Measurements from ENCODE around the gene PLCB2.

Gene PLCB2

DNA sequence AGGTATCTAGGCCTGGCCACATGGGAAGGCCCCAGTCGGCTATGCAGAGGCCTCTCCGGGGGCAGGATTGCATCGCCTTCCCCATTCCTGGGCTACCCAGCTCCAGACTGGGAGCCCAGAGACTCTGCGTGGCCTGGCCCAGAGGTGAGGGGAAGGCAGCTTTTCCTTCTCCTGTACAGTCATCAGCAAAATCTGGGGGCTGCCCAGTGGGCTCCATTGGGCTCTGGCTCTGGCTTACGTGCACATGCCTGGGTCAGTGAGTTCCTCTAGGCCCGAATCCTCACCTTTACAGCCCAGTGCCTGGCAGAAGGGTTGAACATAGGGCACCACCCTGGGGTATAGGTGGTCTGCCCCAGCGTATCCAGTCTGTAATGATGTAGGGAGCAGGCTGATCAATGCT is 20.9 kb downstream of the PLCB2 start:
- no peak for DNase-seq (ENCODE audit: low spot score)
- Histone ChIP-seq H3K4me1 (ENCODE audit: insufficient read depth, poor library complexity, severe bottlenecking) (no peaks in the 10 kb centered on the region), H3K27ac (ENCODE audit: poor library complexity, severe bottlenecking) (no peak overlapping the region), H3K36me3 (ENCODE audit: low read depth) (no peaks in the 10 kb centered on the region), H3K9me3 (ENCODE audit: severe bottlenecking) (no peaks in the 10 kb centered on the region), H3K27me3 (ENCODE audit: insufficient read depth, poor library complexity, severe bottlenecking) (peaks cover 23% of the 10 kb centered on the region), H3K4me3 (ENCODE audit: severe bottlenecking) (no peak overlapping the region)
- no peak for ATAC-seq (ENCODE audit: low read depth)
- TF ChIP-seq, protein P1, sequence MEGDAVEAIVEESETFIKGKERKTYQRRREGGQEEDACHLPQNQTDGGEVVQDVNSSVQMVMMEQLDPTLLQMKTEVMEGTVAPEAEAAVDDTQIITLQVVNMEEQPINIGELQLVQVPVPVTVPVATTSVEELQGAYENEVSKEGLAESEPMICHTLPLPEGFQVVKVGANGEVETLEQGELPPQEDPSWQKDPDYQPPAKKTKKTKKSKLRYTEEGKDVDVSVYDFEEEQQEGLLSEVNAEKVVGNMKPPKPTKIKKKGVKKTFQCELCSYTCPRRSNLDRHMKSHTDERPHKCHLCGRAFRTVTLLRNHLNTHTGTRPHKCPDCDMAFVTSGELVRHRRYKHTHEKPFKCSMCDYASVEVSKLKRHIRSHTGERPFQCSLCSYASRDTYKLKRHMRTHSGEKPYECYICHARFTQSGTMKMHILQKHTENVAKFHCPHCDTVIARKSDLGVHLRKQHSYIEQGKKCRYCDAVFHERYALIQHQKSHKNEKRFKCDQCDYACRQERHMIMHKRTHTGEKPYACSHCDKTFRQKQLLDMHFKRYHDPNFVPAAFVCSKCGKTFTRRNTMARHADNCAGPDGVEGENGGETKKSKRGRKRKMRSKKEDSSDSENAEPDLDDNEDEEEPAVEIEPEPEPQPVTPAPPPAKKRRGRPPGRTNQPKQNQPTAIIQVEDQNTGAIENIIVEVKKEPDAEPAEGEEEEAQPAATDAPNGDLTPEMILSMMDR (IDR thresholded peaks at IDR 0.05; ENCODE audit: poor library complexity, severe bottlenecking), result no peak

DNA sequence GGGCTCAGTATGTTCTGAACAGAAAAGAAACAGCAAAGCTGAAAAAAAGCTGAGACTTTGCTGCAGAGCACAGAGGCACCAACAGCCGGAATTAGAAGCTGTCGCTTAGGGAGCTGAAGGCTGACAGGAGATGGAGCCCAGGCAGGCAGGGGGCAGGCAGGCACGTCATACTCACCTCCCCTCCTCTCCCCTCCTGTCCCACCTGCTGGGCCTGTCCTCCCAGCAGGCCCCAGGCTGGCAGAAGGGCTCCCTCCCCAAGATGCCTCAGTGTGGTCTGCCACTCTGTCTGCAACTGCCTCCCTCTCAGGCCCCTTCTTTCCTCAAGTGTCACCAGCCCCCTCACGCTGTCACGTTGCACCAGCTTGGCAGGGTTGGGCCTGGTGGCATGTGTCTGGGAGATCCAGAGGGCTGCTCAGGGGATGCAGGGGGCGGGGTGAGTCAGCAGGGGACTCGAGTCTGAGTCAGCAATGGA is 21.6 kb downstream of the PLCB2 start:
- ATAC-seq (ENCODE audit: low read depth), result no peak
- Histone ChIP-seq H3K4me1 (ENCODE audit: insufficient read depth, poor library complexity, severe bottlenecking) (no peaks in the 10 kb centered on the region), H3K27me3 (ENCODE audit: insufficient read depth, poor library complexity, severe bottlenecking) (peaks cover 29% of the 10 kb centered on the region), H3K27ac (ENCODE audit: poor library complexity, severe bottlenecking) (no peak overlapping the region), H3K36me3 (ENCODE audit: low read depth) (no peaks in the 10 kb centered on the region), H3K9me3 (ENCODE audit: severe bottlenecking) (no peaks in the 10 kb centered on the region), H3K4me3 (ENCODE audit: severe bottlenecking) (no peak overlapping the region)
- TF ChIP-seq, protein P1 (IDR thresholded peaks at IDR 0.05; ENCODE audit: poor library complexity, severe bottlenecking), result no peak
- no peak for DNase-seq (ENCODE audit: low spot score)

GRCh38 chr15:40285554-40286011 is 22.2 kb downstream of the PLCB2 start:
- no peak overlapping the region for H3K4me3 ChIP-seq (ENCODE audit: severe bottlenecking)
- H3K4me1 ChIP-seq (ENCODE audit: insufficient read depth, poor library complexity, severe bottlenecking), result no peaks in the 10 kb centered on the region
- H3K27me3 ChIP-seq (ENCODE audit: insufficient read depth, poor library complexity, severe bottlenecking), result peaks cover 34% of the 10 kb centered on the region
- no peaks in the 10 kb centered on the region for H3K9me3 ChIP-seq (ENCODE audit: severe bottlenecking)
- ATAC-seq (ENCODE audit: low read depth) (no peak), DNase-seq (ENCODE audit: low spot score) (no peak)
- TF ChIP-seq, protein P1 (IDR thresholded peaks at IDR 0.05; ENCODE audit: poor library complexity, severe bottlenecking), result no peak
- no peak overlapping the region for H3K27ac ChIP-seq (ENCODE audit: poor library complexity, severe bottlenecking)
- H3K36me3 ChIP-seq (ENCODE audit: low read depth), result no peaks in the 10 kb centered on the region

DNA sequence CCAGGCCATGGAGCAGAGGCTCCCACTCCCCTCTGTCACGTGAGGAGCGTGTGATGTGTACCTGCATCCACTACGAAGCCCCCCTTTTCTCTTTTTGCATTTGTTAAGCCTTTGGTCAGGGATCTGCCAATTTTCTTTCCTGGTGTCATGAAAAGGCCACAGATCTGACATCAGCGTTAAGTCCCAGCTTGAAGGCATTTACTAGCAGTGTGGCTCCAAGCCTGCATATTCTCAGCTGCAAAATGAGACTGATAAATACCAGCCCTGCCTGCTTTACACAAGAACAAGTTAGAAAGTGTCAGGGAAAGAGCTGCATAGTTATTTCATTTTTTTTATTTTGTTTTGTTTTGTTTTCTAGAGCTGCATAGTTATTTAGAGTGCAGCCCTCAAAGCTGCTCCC is 22.6 kb downstream of the PLCB2 start:
- no peaks in the 10 kb centered on the region for H3K36me3 ChIP-seq (ENCODE audit: low read depth)
- ATAC-seq (ENCODE audit: low read depth), result no peak
- H3K9me3 ChIP-seq (ENCODE audit: severe bottlenecking), result no peaks in the 10 kb centered on the region
- no peaks in the 10 kb centered on the region for H3K4me1 ChIP-seq (ENCODE audit: insufficient read depth, poor library complexity, severe bottlenecking)
- no peak overlapping the region for H3K4me3 ChIP-seq (ENCODE audit: severe bottlenecking)
- TF ChIP-seq, protein P1 (IDR thresholded peaks at IDR 0.05; ENCODE audit: poor library complexity, severe bottlenecking), result no peak
- H3K27me3 ChIP-seq (ENCODE audit: insufficient read depth, poor library complexity, severe bottlenecking), result peaks cover 38% of the 10 kb centered on the region
- DNase-seq (ENCODE audit: low spot score), result no peak
- H3K27ac ChIP-seq (ENCODE audit: poor library complexity, severe bottlenecking), result no peak overlapping the region

DNA sequence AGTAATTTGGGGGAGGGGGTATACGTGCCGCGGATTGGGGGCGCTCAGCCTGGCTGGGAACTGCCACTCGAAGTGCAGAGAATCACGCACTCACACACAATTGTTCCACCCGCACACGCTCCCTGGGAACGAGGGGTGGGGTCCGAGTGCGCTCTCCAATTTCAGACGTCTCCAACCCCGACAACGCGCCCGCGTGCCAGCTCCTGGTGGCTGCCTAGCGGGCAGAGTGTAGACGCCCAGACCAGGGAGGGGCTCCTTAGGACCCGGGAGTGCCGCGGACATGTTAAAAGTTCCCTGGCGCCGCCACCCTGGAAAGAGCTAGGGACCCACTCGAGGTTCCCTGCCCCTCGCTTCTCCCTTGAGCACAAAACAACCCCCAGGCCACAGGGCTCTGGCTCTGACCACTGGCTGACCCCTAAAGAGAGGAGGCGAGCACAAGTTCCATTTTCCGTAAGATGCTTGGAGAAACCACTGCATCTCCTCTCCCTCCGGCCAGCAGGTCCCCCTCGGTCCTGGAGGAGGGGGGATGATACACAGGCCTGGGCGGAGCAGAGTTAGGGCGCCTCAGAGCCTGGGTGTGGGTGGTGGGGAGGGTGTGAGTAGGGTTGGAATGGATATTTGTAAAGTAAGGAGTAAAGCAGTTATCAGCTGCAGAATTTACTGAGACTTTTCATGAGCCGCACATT is 24.0 kb downstream of the PLCB2 start:
- Histone ChIP-seq H3K27ac (ENCODE audit: poor library complexity, severe bottlenecking) (no peak overlapping the region), H3K27me3 (ENCODE audit: insufficient read depth, poor library complexity, severe bottlenecking) (peaks cover 38% of the 10 kb centered on the region)

More for the DNA sequence above, 24.0 kb downstream of the PLCB2 start:
- TF ChIP-seq, protein P1 (IDR thresholded peaks at IDR 0.05; ENCODE audit: poor library complexity, severe bottlenecking), result no peak
- Histone ChIP-seq H3K9me3 (ENCODE audit: severe bottlenecking) (no peaks in the 10 kb centered on the region), H3K4me1 (ENCODE audit: insufficient read depth, poor library complexity, severe bottlenecking) (no peaks in the 10 kb centered on the region), H3K4me3 (ENCODE audit: severe bottlenecking) (no peak overlapping the region), H3K36me3 (ENCODE audit: low read depth) (no peaks in the 10 kb centered on the region)
- ATAC-seq (ENCODE audit: low read depth) (no peak), DNase-seq (ENCODE audit: low spot score) (no peak)

All from RWPE2 (cell line).